Measurements from ENCODE around the gene CDYL.

The CDYL gene

DNA sequence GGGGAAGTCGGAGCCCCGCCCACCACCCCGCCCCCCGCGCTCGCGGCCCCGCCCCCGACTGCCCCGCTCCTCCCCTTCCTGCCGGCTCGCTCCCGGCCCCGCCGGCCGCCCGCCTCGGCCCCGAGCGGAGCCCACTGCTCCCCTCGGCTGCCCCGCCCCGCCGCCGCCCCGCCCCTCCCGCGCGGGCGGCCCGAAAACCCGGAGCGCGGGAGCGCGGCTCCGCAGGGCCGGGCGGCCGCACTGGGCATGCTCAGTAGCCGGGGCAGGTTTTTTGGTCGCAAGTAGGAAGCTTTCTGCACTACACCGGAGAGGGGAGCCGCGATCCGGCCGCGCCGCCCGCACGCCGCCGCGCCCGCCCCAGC lies at the start of gene CDYL:
CDYL (plus strand) TSS at position 274 of the 362 bp plus-strand sequence. CDS start 380 bp downstream, outside the sequence.
- in situ Hi-C loops (cut with MboI; ENCODE audit: low sequenced_read_pairs), result no loop called here

DNA sequence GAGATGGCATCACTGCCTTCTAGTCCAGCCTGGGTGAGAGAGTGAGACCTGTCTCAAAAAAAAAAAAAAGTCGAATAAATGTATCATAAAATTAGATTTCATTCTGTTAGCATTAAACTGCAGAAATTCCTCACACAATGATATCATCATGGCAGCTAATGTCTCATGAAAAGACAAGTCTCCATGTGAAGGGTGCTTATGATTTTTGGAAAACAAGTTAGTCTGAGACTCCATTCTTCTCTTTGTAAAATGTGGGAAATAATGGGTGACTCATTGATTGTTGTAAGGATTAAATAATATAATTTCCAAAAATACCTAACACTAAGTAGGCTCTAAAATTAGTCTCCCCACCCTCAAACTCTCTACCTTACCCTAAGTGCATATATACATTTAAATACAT lies 49.6 kb upstream of the CDYL start:
- in situ Hi-C loops (cut with MboI; ENCODE audit: low sequenced_read_pairs), result no loop called here

DNA sequence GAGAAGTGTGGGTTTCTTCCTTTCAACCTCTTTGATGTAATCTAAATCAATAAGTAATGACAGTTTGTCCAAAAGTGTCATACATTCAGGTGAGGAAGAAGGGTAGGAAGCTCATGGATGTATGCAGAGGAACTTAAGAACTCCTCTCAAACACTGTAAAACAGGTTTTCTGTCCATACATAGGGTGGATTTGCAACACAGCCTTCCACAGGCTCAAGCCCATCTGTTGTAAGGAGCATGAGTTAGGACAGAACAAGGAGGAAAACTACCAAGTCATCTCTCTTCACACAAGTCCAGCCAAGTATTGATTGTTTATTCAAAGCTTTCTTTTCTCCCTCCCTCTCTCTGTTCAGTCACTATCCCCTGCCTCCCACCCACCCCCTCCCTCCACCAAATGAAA lies 49.0 kb upstream of the CDYL start:
- in situ Hi-C loops (cut with MboI; ENCODE audit: low sequenced_read_pairs), result no loop called here

DNA sequence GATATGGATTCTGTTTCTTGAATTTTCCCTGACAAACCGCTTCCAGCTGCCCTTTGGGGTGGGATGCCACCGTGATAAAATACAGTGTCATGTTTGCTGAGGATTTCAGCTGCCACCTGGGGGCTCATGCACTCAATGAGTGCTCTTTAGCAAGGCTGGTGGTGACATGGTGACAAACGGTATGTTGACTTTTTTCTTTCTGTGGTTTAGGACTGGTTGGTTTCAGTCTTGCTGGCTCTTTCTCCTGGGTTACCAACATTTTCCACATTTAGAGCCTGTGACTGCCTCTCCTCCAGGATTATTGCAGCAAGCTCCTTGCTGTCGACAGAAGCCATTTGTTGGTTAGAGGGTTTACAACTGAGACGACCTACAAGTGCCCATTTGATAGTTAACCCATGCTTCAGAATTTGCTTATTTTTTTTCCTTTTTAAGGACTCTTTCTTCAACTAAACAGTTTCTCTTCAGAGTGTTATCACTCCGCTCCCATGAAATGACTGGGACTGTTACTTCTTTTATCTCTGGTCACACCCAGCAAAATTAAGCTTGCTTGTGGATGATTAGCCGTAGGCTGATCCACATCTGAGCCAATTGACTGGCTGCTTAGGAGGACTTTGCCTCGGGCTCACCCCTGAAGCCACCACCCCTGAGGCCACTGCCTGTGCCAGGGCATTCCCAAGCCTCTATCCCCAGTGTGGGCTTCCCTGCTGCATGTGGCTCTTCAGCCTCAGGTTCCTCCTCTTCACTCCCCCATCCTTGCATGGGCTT lies 48.4 kb upstream of the CDYL start:
- in situ Hi-C loops (cut with MboI; ENCODE audit: low sequenced_read_pairs), result no loop called here

- in situ Hi-C loops (cut with MboI; ENCODE audit: low sequenced_read_pairs), result no loop called here
These were observed 47.8 kb upstream of the CDYL start for GRCh38 chr6:4728436-4728769.

- in situ Hi-C loops (cut with MboI; ENCODE audit: low sequenced_read_pairs), result no loop called here
These were observed 47.3 kb upstream of the CDYL start for GRCh38 chr6:4728926-4729325.

DNA sequence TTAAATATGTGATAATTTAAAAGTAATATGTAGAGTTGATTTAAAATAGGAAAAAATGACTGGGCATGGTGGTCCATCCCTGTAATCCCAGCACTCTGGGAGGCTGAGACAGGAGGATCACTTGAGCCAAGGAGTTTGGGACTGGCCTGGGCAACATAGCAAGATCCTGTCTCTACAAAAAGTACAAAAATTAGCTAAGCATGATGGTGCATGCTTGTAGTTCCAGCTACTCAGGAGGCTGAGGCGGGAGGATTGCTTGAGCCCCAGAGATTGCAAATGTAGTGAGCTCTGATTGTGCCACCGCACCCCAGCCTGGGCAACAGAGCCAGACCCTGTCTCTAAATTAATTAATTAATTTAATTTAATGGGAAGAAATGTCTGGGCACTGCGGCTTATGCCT lies 44.2 kb upstream of the CDYL start:
- in situ Hi-C loops (cut with MboI; ENCODE audit: low sequenced_read_pairs), result no loop called here

DNA sequence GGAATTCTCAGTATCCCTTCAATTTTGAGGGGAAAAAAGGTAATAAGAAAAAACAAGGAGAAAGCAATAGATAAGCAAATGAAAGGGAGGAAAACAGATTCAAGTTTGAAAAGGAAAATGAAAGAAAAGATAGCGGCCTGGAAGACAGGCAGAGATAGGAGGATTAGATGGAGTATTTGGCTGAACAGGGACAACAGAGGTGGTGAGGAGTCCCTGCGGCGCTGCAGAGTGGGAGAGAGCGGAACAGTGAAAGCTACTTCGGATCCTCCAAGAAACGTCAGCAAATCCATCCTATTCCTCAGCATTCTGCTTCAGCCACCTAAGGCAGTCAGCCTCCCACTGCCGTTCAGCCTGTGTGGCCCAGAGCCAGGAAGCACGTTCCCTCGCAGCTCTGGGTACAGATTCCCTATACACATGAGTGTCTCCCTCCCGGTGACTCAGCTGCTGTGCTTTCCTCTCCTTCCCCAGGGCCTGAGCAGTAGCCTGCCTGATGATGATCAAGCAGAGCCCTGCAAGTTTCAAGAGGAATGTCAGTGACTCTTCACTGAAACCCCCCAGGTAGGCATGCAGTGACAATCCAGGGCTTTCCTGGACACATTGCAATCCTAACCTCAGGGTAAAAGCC lies 43.4 kb upstream of the CDYL start:
- in situ Hi-C loops (cut with MboI; ENCODE audit: low sequenced_read_pairs), result no loop called here

DNA sequence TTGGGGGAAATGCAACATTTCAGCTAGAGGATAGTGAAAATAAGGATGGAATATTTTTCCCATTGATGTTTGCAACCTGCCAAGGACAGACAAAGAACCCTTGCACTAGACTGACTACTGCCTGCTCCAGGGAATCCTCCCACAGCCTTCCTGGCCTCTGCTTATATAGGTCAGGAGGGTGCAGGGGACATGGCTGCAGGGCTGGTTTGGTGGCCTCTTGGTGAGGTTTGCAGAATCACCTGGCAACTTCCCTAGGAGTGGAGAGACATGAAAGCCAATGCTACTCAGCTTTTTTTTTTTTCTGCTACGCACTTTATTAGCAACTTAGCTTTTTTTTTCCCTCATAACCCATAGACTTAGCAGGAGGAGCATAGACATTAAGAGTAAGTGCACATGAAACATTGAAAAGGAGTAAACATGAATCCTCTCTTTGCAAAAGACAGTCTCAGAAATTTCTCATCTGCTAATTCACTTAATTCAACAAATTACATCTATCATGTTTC lies 39.8 kb upstream of the CDYL start:
- in situ Hi-C loops (cut with MboI; ENCODE audit: low sequenced_read_pairs), result no loop called here

DNA sequence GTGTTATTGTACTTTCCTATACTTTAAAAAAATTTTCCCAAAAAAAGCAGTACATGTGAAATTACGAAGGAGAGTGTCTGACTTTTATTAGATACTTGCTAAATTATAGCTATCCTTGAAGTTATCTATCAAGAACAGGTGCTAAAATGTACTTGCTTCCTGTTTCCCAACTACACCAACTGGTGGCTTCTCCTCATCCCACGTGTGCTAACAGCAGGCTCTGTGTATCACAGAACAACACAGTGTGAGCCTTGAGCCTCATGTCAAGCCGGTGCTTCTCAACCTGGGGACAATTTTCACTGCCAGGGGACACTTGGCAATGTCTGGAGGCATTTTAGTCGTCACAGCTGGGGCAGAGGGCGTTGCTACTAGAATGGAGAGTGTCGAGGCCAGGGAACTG lies 36.2 kb upstream of the CDYL start:
- in situ Hi-C loops (cut with MboI; ENCODE audit: low sequenced_read_pairs), result no loop called here

DNA sequence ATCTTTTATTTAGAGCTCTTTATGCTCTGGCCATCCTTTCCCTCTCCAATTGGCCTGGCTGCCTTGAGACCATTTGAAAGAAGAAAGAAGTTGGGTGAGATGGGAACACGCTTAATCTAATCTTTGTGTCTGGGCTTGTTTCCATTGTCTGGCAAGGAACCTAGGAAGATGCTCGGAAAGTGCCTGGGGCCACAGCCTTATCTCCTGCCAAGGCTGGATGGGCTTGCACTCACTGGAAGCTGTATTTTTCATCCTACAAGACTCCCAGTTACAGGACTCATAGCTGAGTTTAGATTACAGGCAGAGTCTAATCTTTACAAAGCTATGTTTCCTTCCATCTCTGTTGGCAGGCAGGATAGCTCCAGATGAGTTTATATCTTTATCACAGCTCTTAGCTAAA lies 33.1 kb upstream of the CDYL start:
- in situ Hi-C loops (cut with MboI; ENCODE audit: low sequenced_read_pairs), result no loop called here

DNA sequence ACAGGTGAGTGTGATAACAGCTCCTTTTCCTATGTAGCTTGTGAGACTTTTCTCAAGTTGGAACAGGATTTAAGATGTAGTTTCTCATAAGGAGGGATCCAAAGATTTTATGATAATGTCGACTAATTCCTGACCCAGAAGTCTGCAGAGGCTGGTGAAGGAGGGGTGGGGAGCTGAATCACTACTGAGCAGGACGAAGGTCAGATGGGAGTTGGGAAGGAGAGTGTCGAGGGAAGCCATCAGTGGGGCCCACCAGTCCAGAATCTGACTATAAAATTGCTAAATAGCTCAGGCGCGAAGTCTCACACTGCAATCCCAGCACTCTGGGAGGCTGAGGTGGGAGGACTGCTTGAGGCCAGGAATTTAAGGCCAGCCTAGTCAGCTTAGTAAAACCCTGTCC lies 32.3 kb upstream of the CDYL start:
- in situ Hi-C loops (cut with MboI; ENCODE audit: low sequenced_read_pairs), result no loop called here

DNA sequence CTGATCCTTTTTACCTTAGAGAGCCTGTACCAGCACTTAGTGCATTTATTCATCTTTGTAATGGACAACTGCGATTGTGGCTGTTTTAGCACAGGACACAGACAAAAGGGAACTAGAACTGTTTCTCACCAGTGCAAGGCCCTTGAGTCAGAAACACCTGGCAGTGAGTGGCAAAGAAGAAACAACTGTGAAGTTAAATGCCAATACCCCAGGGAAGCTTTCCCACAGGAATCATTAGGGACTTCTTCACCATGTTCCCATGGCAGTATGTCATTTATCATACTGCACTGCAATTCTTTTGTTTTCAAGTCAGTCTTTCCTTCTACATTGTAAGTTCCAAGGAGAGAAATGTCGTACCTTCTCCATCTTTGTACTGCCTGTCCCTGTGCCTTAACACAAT lies 28.6 kb upstream of the CDYL start:
- in situ Hi-C loops (cut with MboI; ENCODE audit: low sequenced_read_pairs), result no loop called here

GRCh38 chr6:4751823-4752464 lies 24.3 kb upstream of the CDYL start:
- in situ Hi-C loops (cut with MboI; ENCODE audit: low sequenced_read_pairs), result no loop called here

- in situ Hi-C loops (cut with MboI; ENCODE audit: low sequenced_read_pairs), result no loop called here
These were observed 20.0 kb upstream of the CDYL start for GRCh38 chr6:4756247-4756646.

DNA sequence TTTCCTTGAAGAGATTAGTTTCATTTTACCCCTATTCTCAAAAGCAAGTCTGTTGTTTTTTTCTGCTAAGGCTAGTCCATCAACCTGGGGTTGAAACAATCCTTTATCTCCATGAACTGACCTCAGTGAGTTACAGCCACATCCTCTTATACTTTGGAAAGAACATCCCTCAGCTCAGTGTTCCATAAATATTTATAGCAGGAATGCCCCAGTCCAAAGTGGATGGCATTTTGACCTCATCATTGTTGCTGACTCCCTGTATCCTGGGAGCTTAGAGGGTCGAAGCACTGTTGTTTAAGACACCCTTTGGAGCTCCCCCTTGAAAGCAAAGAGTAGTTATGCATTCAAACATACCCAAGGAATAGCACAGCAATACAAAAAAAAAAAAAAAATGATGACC lies 16.2 kb upstream of the CDYL start:
- in situ Hi-C loops (cut with MboI; ENCODE audit: low sequenced_read_pairs), result no loop called here

- in situ Hi-C loops (cut with MboI; ENCODE audit: low sequenced_read_pairs), result no loop called here
These were observed 15.4 kb upstream of the CDYL start for GRCh38 chr6:4760773-4761172.

GRCh38 chr6:4762294-4762693 lies 13.9 kb upstream of the CDYL start:
- in situ Hi-C loops (cut with MboI; ENCODE audit: low sequenced_read_pairs), result no loop called here

GRCh38 chr6:4763921-4764320 lies 12.3 kb upstream of the CDYL start:
- in situ Hi-C loops (cut with MboI; ENCODE audit: low sequenced_read_pairs), result no loop called here

DNA sequence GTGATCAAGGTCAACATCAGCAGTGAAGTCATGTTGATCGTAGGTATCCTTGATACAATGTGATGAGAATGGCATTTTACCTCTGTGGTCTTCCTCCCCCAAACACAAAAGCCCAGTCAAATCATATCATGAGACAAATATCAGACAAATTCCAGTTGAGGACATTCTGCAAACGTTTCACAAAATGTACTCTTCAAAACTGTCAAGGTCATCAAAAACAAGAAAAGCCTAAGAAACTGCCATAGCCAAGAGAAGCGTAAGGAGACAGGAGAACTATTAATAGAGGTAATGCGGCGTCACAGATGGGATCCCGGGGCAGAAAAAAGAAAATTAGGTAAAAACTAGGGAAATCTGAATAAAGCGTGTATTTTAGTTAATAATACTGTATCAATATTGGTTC lies 7.4 kb upstream of the CDYL start:
- in situ Hi-C loops (cut with MboI; ENCODE audit: low sequenced_read_pairs), result no loop called here

DNA sequence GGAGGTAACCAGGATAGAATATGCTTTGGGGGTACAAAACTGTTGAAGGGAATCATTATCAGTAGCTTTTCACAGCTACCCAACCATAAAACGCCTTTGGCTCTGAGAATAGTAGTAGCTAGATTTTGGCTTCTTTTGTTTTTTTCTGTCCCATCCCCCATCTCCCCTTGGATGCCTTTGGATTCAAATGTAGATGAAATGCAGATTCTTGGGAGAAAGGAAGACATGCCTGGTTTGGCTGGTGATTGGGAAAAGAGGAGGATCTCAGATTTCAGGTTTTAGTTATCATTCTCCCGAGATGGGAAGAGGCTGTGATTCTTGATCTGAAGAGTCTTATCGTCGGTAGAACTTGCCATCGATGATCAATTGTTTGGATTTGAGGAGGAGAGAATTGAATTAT lies 3.5 kb upstream of the CDYL start:
- in situ Hi-C loops (cut with MboI; ENCODE audit: low sequenced_read_pairs), result no loop called here

DNA sequence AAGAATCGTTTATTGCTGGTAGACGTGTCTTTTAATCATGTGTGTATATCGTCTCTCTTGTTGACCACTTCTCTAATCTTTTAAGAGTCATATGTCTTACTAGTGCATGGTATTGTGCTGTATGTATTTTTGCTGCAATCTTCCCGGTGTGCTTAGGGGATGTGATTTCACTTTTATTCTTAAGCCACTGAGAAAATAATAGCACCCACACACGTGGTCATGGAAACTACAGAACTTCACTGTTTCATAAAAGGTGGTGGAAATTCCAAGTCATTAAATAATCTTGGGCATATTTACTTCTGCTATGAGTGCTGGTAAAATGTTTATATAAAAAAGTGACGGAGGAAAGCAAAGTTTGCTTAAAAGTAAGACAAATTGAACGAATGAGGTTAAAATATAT lies 3.0 kb upstream of the CDYL start:
- in situ Hi-C loops (cut with MboI; ENCODE audit: low sequenced_read_pairs), result no loop called here

Data from hTERT RPE-1 (cell line).